ACHN (cell line): Measurements from ENCODE around the gene ARHGEF11.

Source experiments
- DNase-seq: peaks from one replicate; pipeline ENCODE4 v3.0.0-alpha.2; 2015
- in situ Hi-C: cut with HindIII; loops from 2 replicates; pipeline ENCODE4 v1.10.0; 2017; ENCODE audit warnings: low sequenced_read_pairs, low pct_ligation_motif_present, low pct_unique_long_range_greater_than_20kb

The ARHGEF11 gene

GRCh38 chr1:157006676-157007075, 38.9 kb downstream of the ARHGEF11 start:
- in situ Hi-C loops: no loop called here
- no peak for DNase-seq

GRCh38 chr1:157005965-157006364, 39.6 kb downstream of the ARHGEF11 start:
- in situ Hi-C loops: no loop called here
- no peak for DNase-seq

- no peak for DNase-seq
- in situ Hi-C loops: no loop called here
These were observed 40.7 kb downstream of the ARHGEF11 start for GRCh38 chr1:157004806-157005205.

GRCh38 chr1:157004327-157004726, 41.2 kb downstream of the ARHGEF11 start:
- in situ Hi-C loops: no loop called here
- DNase-seq: no peak

GRCh38 chr1:157001304-157001703, 44.2 kb downstream of the ARHGEF11 start:
- in situ Hi-C loops: no loop called here
- no peak for DNase-seq

GRCh38 chr1:157000686-157001085, 44.9 kb downstream of the ARHGEF11 start:
- in situ Hi-C loops: no loop called here
- no peak for DNase-seq

- in situ Hi-C loops: no loop called here
- DNase-seq: no peak
These were observed 45.8 kb downstream of the ARHGEF11 start for GRCh38 chr1:156999596-157000320.

- no peak for DNase-seq
- in situ Hi-C loops: no loop called here
These were observed 46.6 kb downstream of the ARHGEF11 start for GRCh38 chr1:156998840-156999500.

GRCh38 chr1:156998301-156998700, 47.2 kb downstream of the ARHGEF11 start:
- in situ Hi-C loops: no loop called here
- no peak for DNase-seq

- DNase-seq: no peak
- in situ Hi-C loops: no loop called here
These were observed 50.1 kb downstream of the ARHGEF11 start for GRCh38 chr1:156995412-156995811.

GRCh38 chr1:156994277-156994676, 51.3 kb downstream of the ARHGEF11 start:
- no peak for DNase-seq
- in situ Hi-C loops: no loop called here

GRCh38 chr1:156993426-156994147, 52.0 kb downstream of the ARHGEF11 start:
- in situ Hi-C loops: no loop called here
- DNase-seq: no peak

- in situ Hi-C loops: no loop called here
These were observed 53.3 kb downstream of the ARHGEF11 start for GRCh38 chr1:156992215-156992614.

GRCh38 chr1:156987715-156988114, 57.8 kb downstream of the ARHGEF11 start:
- DNase-seq: no peak
- in situ Hi-C loops: no loop called here

More at GRCh38 chr1:156992215-156992614, 53.3 kb downstream of the ARHGEF11 start:
- no peak for DNase-seq

GRCh38 chr1:156980551-156980950, 65.0 kb downstream of the ARHGEF11 start:
- in situ Hi-C loops: no loop called here
- DNase-seq: no peak

- no peak for DNase-seq
- in situ Hi-C loops: no loop called here
These were observed 70.5 kb downstream of the ARHGEF11 start for GRCh38 chr1:156975084-156975483.

GRCh38 chr1:156973417-156973816, 72.1 kb downstream of the ARHGEF11 start:
- no peak for DNase-seq
- in situ Hi-C loops: no loop called here

- no peak for DNase-seq
- in situ Hi-C loops: no loop called here
These were observed 75.5 kb downstream of the ARHGEF11 start for GRCh38 chr1:156970017-156970416.

- no peak for DNase-seq
- in situ Hi-C loops: no loop called here
These were observed 76.0 kb downstream of the ARHGEF11 start for GRCh38 chr1:156969496-156969895.
